Putamen (tissue), 1 donor: ENCODE data around the gene NPDC1.
"Not testable (repeated sequence)": the region's sequence is repeated elsewhere in the genome, so short reads cannot be mapped to it uniquely, and the experiment has no call there.

Source experiments
- DNase-seq: peaks from one replicate; pipeline ENCODE4 v3.0.0-alpha.2; 2016; ENCODE audit warnings: low spot score

NPDC1 gene

GRCh38 chr9:137075275-137075775, 29.3 kb upstream of the NPDC1 start:
- no peak for DNase-seq

GRCh38 chr9:137074657-137075274, 28.8 kb upstream of the NPDC1 start:
- no peak for DNase-seq

- DNase-seq = no peak
Measured at GRCh38 chr9:137073992-137074399, 28.0 kb upstream of the NPDC1 start.

- no peak for DNase-seq
Measured at GRCh38 chr9:137071282-137071681, 25.3 kb upstream of the NPDC1 start.

GRCh38 chr9:137070906-137071275, 24.9 kb upstream of the NPDC1 start:
- peak; percentile 93 for DNase-seq

- peak; percentile 87 for DNase-seq
Measured at GRCh38 chr9:137070201-137070905, 24.4 kb upstream of the NPDC1 start, which contains the start of gene SAPCD2. SAPCD2 (minus strand) TSS chr9:137070557; CDS start chr9:137070460, 97 bp downstream.

- DNase-seq = no peak
Measured at GRCh38 chr9:137069508-137070091, 23.6 kb upstream of the NPDC1 start.

GRCh38 chr9:137068539-137069507, 22.8 kb upstream of the NPDC1 start:
- DNase-seq = no peak

- peak; percentile 77 for DNase-seq
Measured at GRCh38 chr9:137067860-137068538, 22.0 kb upstream of the NPDC1 start.

- no peak for DNase-seq
Measured at GRCh38 chr9:137066096-137066861, 20.3 kb upstream of the NPDC1 start.

GRCh38 chr9:137065336-137065967, 19.5 kb upstream of the NPDC1 start:
- no peak for DNase-seq

- DNase-seq = no peak
Measured at GRCh38 chr9:137064880-137065164, 18.8 kb upstream of the NPDC1 start.

- DNase-seq = no peak
Measured at GRCh38 chr9:137064027-137064879, 18.3 kb upstream of the NPDC1 start.

- DNase-seq = no peak
Measured at GRCh38 chr9:137063311-137064026, 17.5 kb upstream of the NPDC1 start.

- not testable (repeated sequence) for DNase-seq
Measured at GRCh38 chr9:137062798-137063197, 16.8 kb upstream of the NPDC1 start.

GRCh38 chr9:137062384-137062783, 16.4 kb upstream of the NPDC1 start:
- DNase-seq = no peak

GRCh38 chr9:137058521-137059234, 12.7 kb upstream of the NPDC1 start:
- DNase-seq = no peak

GRCh38 chr9:137057545-137057944, 11.6 kb upstream of the NPDC1 start:
- no peak for DNase-seq
